K562 (cell line): Measurements from ENCODE around the gene CEACAM18.

Experiments used
- CREM ChIP-seq: IDR thresholded peaks from 2 replicates; pipeline ENCODE4 v1.6.1; 2014; ENCODE audit warnings: antibody characterized with exemption, low read depth
- FIP1L1 ChIP-seq: fragments of 200-400 bp; formaldehyde crosslinking; IDR thresholded peaks from 2 replicates; pipeline ENCODE4 v1.6.1; 2018; ENCODE audit warnings: mild to moderate bottlenecking, low read depth, low read length; ENCODE audit not compliant: poor library complexity, severe bottlenecking
- GABPA ChIP-seq: fragments of 200-800 bp; sonication (Bioruptor generic); conservative IDR thresholded peaks from 2 replicates; pipeline ENCODE4 v1.6.1; 2016; ENCODE audit warnings: low read depth, missing genetic modification characterization, missing compliant biosample characterization
- GTF3C2 ChIP-seq: IDR thresholded peaks from 3 replicates; pipeline ENCODE4 v1.6.1; 2011; ENCODE audit warnings: borderline replicate concordance, mild to moderate bottlenecking, moderate library complexity; ENCODE audit not compliant: insufficient read length; ENCODE audit errors: extremely low read depth
- HOXB6 ChIP-seq: fragments of 250-450 bp; sonication (Bioruptor Pico); IDR thresholded peaks from 2 replicates; pipeline ENCODE4 v1.5.1; 2022; ENCODE audit warnings: mild to moderate bottlenecking, borderline replicate concordance
- JUN ChIP-seq, 2 experiments: sonication (generic) in 1 of 2; formaldehyde crosslinking in 1 of 2; IDR thresholded peaks; 2 replicates each; pipeline versions ENCODE4 v1.6.1 to v1.8.0; 2012 to 2022; ENCODE audit warnings: borderline replicate concordance in 2 of 2, mild to moderate bottlenecking in 2 of 2, improper control_type of control experiment in 1 of 2, low read depth in 1 of 2, low read length in 1 of 2, missing genetic modification reagents in 1 of 2
- KLF10 ChIP-seq: fragments of 250-450 bp; sonication (Bioruptor Pico); IDR thresholded peaks from 2 replicates; pipeline ENCODE4 v1.6.1; 2021; ENCODE audit warnings: matching md5 sums
- POLR2H ChIP-seq: IDR thresholded peaks from 2 replicates; pipeline ENCODE4 v1.6.1; 2016; ENCODE audit warnings: missing genetic modification characterization, low read depth, mild to moderate bottlenecking, control low read depth, missing compliant biosample characterization, moderate library complexity
- PPARD ChIP-seq: fragments of 250-450 bp; sonication (Bioruptor Pico); IDR thresholded peaks from 2 replicates; pipeline ENCODE4 v1.8.0; 2022; ENCODE audit warnings: inconsistent platforms, mild to moderate bottlenecking, moderate library complexity
- SAP30 ChIP-seq: fragments of 200-600 bp; sonication (generic); IDR thresholded peaks from 2 replicates; pipeline ENCODE4 v1.6.1; 2012; ENCODE audit warnings: borderline replicate concordance, low read depth, mild to moderate bottlenecking, moderate library complexity, low read length, control low read depth, inconsistent platforms; ENCODE audit not compliant: insufficient read depth, poor library complexity, severe bottlenecking
- SIX5 ChIP-seq, 2 experiments: IDR thresholded peaks; 2 replicates each; pipeline ENCODE4 v1.6.1; 2011; ENCODE audit warnings: low read length in 2 of 2, borderline replicate concordance in 1 of 2, low read depth in 1 of 2, mild to moderate bottlenecking in 1 of 2, moderate library complexity in 1 of 2; ENCODE audit not compliant: insufficient read depth in 1 of 2
- TAF1 ChIP-seq: IDR thresholded peaks from 2 replicates; pipeline ENCODE4 v1.6.1; 2011; ENCODE audit warnings: mild to moderate bottlenecking, low read length, moderate library complexity; ENCODE audit not compliant: insufficient read depth, control insufficient read depth, severe bottlenecking; ENCODE audit errors: extremely low read depth

- TF ChIP-seq GTF3C2 (no peak), POLR2H (tag) (no peak), GABPA (tag) (no peak), PPARD (CRISPR knock-in tag) (no peak), CREM (no peak), HOXB6 (CRISPR knock-in tag) (no peak), SIX5 (IDR thresholded peaks at IDR 0.05; ENCODE audit: borderline replicate concordance in 1 of 2, insufficient read depth in 1 of 2, low read depth in 1 of 2, low read length in 2 of 2) (no peak), JUN (IDR thresholded peaks at IDR 0.05; ENCODE audit: borderline replicate concordance, low read depth, low read length) (no peak), JUN (CRISPR knock-in tag; IDR thresholded peaks at IDR 0.05; ENCODE audit: borderline replicate concordance) (no peak), TAF1 (no peak), FIP1L1 (no peak), SAP30 (no peak), KLF10 (CRISPR knock-in tag) (no peak)
Measured at GRCh38 chr19:51450730-51451307, 27.5 kb upstream of the CEACAM18 start.
